ENCODE measurements around the gene ARMH1. TPM values are rescaled to one million over a fixed set of nuclear protein-coding genes. Genes with fewer than 3 reads are reported as not detected.

The ARMH1 gene
- total RNA-seq, 1 donor from 2014 or later = not detected

GRCh38 chr1:44642255-44642654 is 32.3 kb upstream of the ARMH1 start:
- DNase-seq (ENCODE audit: low read depth) (no peak), FAIRE-seq (no peak)
- Histone ChIP-seq H3K36me3 (ENCODE audit: control insufficient read depth, insufficient read depth, low read length) (peaks cover 34% of the 10 kb centered on the region), H3K27me3 (ENCODE audit: control insufficient read depth, insufficient read depth, low read length) (no peaks in the 10 kb centered on the region), H3K4me3 (ENCODE audit: low read depth, low read length) (no peak overlapping the region)
- TF ChIP-seq CTCF (IDR thresholded peaks at IDR 0.05; ENCODE audit: insufficient read depth, low read length, severe bottlenecking) = no peak

- Histone ChIP-seq H3K4me3 (ENCODE audit: low read depth, low read length) (no peak overlapping the region), H3K36me3 (ENCODE audit: control insufficient read depth, insufficient read depth, low read length) (peaks cover 35% of the 10 kb centered on the region), H3K27me3 (ENCODE audit: control insufficient read depth, insufficient read depth, low read length) (no peaks in the 10 kb centered on the region)
- no peak for TF ChIP-seq CTCF (IDR thresholded peaks at IDR 0.05; ENCODE audit: insufficient read depth, low read length, severe bottlenecking)
- DNase-seq (ENCODE audit: low read depth) = no peak
- FAIRE-seq = no peak
These were observed 31.6 kb upstream of the ARMH1 start for GRCh38 chr1:44642925-44643324.

- DNase-seq (ENCODE audit: low read depth) = no peak
- Histone ChIP-seq H3K36me3 (ENCODE audit: control insufficient read depth, insufficient read depth, low read length) (peaks cover 30% of the 10 kb centered on the region), H3K27me3 (ENCODE audit: control insufficient read depth, insufficient read depth, low read length) (no peaks in the 10 kb centered on the region), H3K4me3 (ENCODE audit: low read depth, low read length) (no peak overlapping the region)
- no peak for FAIRE-seq
- TF ChIP-seq CTCF (IDR thresholded peaks at IDR 0.05; ENCODE audit: insufficient read depth, low read length, severe bottlenecking) = no peak
These were observed 30.7 kb upstream of the ARMH1 start for GRCh38 chr1:44643721-44644334.

- no peak for TF ChIP-seq CTCF (IDR thresholded peaks at IDR 0.05; ENCODE audit: insufficient read depth, low read length, severe bottlenecking)
- FAIRE-seq (no peak), DNase-seq (ENCODE audit: low read depth) (no peak)
- H3K4me3 ChIP-seq (ENCODE audit: low read depth, low read length) = no peak overlapping the region
- peaks cover 26% of the 10 kb centered on the region for H3K36me3 ChIP-seq (ENCODE audit: control insufficient read depth, insufficient read depth, low read length)
- H3K27me3 ChIP-seq (ENCODE audit: control insufficient read depth, insufficient read depth, low read length) = no peaks in the 10 kb centered on the region
These were observed 29.7 kb upstream of the ARMH1 start for GRCh38 chr1:44644806-44645205.

GRCh38 chr1:44645476-44646244 is 28.9 kb upstream of the ARMH1 start:
- FAIRE-seq = no peak
- no peak for DNase-seq (ENCODE audit: low read depth)
- Histone ChIP-seq H3K27me3 (ENCODE audit: control insufficient read depth, insufficient read depth, low read length) (no peaks in the 10 kb centered on the region), H3K36me3 (ENCODE audit: control insufficient read depth, insufficient read depth, low read length) (peaks cover 28% of the 10 kb centered on the region), H3K4me3 (ENCODE audit: low read depth, low read length) (no peak overlapping the region)
- TF ChIP-seq CTCF (IDR thresholded peaks at IDR 0.05; ENCODE audit: insufficient read depth, low read length, severe bottlenecking) = no peak
